ENCODE results near the gene EML6. TPM values are rescaled to one million over a fixed set of nuclear protein-coding genes. Genes with fewer than 3 reads are reported as not detected.

Gene EML6
- total and polyA plus RNA-seq, 12 donors: 0.07 to 1.5 (median 0.31) TPM

- Histone ChIP-seq H3K27me3 (no peaks in the 10 kb centered on the region), H3K4me3 (no peak overlapping the region), H3K4me1 (no peaks in the 10 kb centered on the region), H3K9me3 (peaks cover 0 to 17% (median 0%) of the 10 kb centered on the region in 11 donors), H3K27ac (no peak overlapping the region), H3K36me3 (no peaks in the 10 kb centered on the region)
- intact Hi-C loops (cut with DNase I): no loop called here
- TF ChIP-seq CTCF (IDR thresholded peaks at IDR 0.05): no peak
- ATAC-seq (no peak), DNase-seq (no peak)
- WGBS, 2 donors: 84% methylated on average over 3 of the region's 3 CpGs
Measured at GRCh38 chr2:54859416-54859815, 136.0 kb downstream of the EML6 start.

- no peak for TF ChIP-seq CTCF (IDR thresholded peaks at IDR 0.05)
- DNase-seq (no peak), ATAC-seq (no peak)
- Histone ChIP-seq H3K27ac (no peak overlapping the region), H3K4me1 (no peaks in the 10 kb centered on the region), H3K27me3 (no peaks in the 10 kb centered on the region), H3K9me3 (peaks cover 0 to 17% (median 0%) of the 10 kb centered on the region in 11 donors), H3K4me3 (no peak overlapping the region), H3K36me3 (no peaks in the 10 kb centered on the region)
- intact Hi-C loops (cut with DNase I): no loop called here
- 85 to 86% methylated on average over 7 of the region's 7 CpGs for WGBS, 2 donors
Measured at GRCh38 chr2:54859997-54860701, 136.7 kb downstream of the EML6 start.

- Histone ChIP-seq H3K27ac (no peak overlapping the region), H3K27me3 (no peaks in the 10 kb centered on the region), H3K4me3 (no peak overlapping the region), H3K36me3 (no peaks in the 10 kb centered on the region), H3K9me3 (peaks cover 0 to 17% (median 0%) of the 10 kb centered on the region in 11 donors), H3K4me1 (no peaks in the 10 kb centered on the region)
- DNase-seq (no peak), ATAC-seq (no peak)
- intact Hi-C loops (cut with DNase I): no loop called here
- TF ChIP-seq CTCF (IDR thresholded peaks at IDR 0.05): no peak
- 94 to 96% methylated on average over 4 of the region's 4 CpGs for WGBS, 2 donors
Measured at GRCh38 chr2:54862229-54862628, 138.8 kb downstream of the EML6 start.

GRCh38 chr2:54862742-54863141 is 139.3 kb downstream of the EML6 start:
- Histone ChIP-seq H3K27me3 (no peaks in the 10 kb centered on the region), H3K4me1 (no peaks in the 10 kb centered on the region), H3K4me3 (no peak overlapping the region), H3K9me3 (peaks cover 0 to 17% (median 0%) of the 10 kb centered on the region in 11 donors), H3K27ac (no peak overlapping the region), H3K36me3 (no peaks in the 10 kb centered on the region)
- 87 to 91% methylated on average over 2 of the region's 2 CpGs for WGBS, 2 donors
- TF ChIP-seq CTCF (IDR thresholded peaks at IDR 0.05): no peak
- ATAC-seq (no peak), DNase-seq (no peak)
- intact Hi-C loops (cut with DNase I): no loop called here

Data from heart right ventricle (tissue), 16 donors.